GM21717 (cell line): ENCODE results near the gene CBX4.

Source experiments
- ATAC-seq: cut with Tn5 transposase; IDR thresholded peaks from one replicate; pipeline ENCODE4 v1.9.1; 2021; ENCODE audit warnings: mild to moderate bottlenecking, moderate library complexity; ENCODE audit not compliant: unreplicated experiment

CBX4 gene

GRCh38 chr17:79839356-79840268, at the start of gene CBX4:
Gene CBX4 (minus strand): TSS chr17:79839440. CDS start chr17:79839251, 189 bp downstream.
- peak; percentile 35 for ATAC-seq

DNA sequence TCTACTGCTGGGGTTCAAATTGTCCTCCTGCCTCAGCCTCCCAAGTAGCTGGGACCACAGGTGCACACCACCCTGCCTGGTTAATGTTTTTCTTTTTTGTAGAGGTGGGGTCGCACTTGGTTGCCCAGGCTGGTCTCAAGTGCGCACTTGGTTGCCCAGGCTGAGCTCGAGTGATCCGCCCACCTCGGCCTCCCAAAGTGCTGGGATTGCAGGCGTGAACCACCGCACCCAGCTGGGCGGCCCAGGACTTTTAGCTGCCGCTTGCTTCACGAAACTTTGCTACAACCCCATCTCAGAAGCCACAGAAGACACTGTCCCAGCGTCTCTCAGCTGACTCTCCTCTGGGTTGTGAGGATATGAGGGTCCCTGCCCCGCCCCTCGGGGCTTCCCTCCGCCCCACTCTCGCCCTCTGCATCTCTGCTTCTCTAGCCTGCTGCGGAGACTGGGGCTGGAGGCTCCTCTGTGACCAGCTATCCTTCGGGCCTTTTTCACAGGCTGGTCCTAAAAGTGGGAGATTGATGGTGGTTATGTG, 48.8 kb upstream of the CBX4 start:
- ATAC-seq, result no peak

- no peak for ATAC-seq
Observed at GRCh38 chr17:79887451-79887991, 48.3 kb upstream of the CBX4 start.

GRCh38 chr17:79883202-79883601, 44.0 kb upstream of the CBX4 start:
- no peak for ATAC-seq

DNA sequence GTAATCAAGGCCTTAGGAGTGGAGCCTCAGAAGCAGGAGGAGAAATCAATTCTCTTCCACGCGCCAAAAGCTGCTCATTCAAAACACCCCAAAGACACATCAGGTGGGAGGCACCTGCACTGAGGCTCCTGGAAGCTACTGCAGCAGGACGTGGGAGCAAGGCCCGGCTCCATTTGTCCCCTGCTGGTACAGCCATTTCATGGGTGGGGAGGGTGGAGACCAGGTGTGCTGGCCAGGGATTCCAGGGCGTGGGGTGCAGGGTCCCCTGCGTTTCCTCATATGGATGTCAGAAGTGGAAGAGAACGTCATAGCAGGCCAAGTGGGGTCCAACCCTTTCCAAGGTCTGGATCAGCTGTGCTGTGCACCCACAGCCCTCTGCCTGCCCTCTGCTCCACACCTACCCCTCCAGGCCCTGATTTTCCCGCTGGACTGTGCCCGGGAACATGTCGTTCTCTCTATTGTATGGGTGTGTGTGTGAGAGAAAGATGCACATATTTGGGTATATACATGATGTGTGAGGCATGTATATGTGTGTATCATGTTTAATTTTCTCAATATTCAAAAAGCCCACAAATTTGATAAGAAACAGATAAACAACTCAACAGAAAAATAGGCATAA, 39.2 kb upstream of the CBX4 start:
- ATAC-seq, result no peak

DNA sequence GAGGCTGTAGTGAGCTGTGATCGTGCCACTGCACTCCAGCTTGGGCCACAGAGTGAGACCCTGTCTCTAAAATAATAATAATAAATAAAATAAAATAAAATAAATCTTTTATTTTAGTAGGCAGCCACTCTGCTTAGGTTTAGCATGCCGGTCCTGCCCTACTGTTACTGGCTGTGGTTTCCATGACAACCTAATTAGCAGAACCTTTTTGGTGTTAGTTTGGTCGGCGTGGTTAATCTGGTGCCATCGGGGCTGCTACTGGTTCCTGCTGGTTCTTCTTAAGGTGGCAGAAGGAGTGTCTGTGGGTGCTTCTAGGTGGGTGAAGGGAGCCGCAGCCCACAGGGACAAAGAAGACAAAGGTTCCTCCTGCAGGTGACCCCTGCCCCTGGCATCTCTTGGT, 37.8 kb upstream of the CBX4 start:
- ATAC-seq, result no peak

- ATAC-seq, result no peak
Observed at GRCh38 chr17:79875511-79875910, 36.3 kb upstream of the CBX4 start.

- no peak for ATAC-seq
Observed at GRCh38 chr17:79874329-79874981, 35.2 kb upstream of the CBX4 start.

GRCh38 chr17:79873583-79873982, 34.3 kb upstream of the CBX4 start:
- ATAC-seq, result no peak

- no peak for ATAC-seq
Observed at GRCh38 chr17:79872762-79873161, 33.5 kb upstream of the CBX4 start.

GRCh38 chr17:79871131-79871530, 31.9 kb upstream of the CBX4 start:
- ATAC-seq, result no peak

GRCh38 chr17:79870540-79870939, 31.3 kb upstream of the CBX4 start:
- ATAC-seq, result no peak

- no peak for ATAC-seq
Observed at GRCh38 chr17:79866791-79867518, 27.7 kb upstream of the CBX4 start.

DNA sequence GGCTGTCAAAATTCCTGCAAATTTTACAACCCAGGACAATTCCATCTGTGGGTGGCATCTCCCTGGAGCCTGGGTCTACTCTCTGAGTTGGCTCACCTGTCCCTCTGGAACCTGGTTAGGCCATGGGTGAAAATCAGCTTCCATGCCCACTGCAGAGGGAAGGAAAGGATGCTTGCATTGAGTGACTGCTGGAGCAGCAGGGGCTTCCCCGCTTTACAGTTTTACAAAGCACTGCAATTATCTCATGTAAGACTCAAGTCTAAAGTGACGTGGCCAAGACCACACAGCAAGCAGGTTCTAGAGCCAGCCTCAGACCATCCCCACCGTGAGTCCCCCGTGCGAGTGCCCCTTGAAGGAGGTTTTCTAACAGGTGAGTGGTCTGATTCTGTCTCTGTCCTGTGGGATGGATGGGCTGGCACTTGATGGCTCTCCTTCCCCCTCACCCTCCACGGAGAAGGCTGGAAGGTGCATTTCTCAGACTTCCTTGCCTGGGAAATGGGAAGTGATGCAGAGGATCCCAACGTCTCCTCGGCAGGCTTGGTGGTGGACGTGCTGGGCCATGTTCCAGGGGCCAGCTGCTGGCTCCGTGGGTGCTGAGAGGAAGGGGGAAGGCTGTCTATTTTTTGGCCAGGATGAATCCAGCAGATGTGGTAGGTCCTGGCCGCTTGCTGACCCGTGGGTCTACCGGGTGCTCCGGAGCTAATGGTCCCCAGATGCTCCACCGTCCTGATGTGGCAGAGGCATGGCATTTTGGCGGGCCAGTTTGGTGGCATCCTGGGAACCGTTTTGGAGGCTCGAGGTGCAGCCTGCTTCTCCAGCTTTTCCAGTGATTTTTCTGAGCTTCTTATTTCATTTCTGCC, 26.3 kb upstream of the CBX4 start:
- no peak for ATAC-seq

GRCh38 chr17:79864617-79865250, 25.5 kb upstream of the CBX4 start:
- ATAC-seq, result no peak

DNA sequence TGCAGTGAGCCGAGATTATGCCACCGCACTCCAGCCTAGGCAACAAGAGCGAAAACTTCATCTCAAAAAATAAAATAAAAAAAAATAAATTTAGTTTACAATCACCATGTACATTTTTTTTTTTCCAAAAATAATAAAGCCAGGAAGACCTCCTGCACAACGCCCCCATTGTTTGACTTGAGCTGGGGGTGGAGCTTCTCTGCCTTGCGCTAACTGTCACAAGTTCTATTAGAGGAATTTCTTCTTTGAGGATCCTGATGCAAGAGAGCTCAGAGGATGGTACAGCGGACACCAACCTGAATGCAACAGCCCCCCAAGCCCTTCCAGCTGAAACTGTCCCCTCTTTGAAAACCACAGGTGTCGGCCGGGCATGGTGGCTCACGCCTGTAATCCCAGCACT, 24.9 kb upstream of the CBX4 start:
- ATAC-seq, result no peak

- ATAC-seq, result no peak
Observed at GRCh38 chr17:79862771-79863440, 23.7 kb upstream of the CBX4 start.

DNA sequence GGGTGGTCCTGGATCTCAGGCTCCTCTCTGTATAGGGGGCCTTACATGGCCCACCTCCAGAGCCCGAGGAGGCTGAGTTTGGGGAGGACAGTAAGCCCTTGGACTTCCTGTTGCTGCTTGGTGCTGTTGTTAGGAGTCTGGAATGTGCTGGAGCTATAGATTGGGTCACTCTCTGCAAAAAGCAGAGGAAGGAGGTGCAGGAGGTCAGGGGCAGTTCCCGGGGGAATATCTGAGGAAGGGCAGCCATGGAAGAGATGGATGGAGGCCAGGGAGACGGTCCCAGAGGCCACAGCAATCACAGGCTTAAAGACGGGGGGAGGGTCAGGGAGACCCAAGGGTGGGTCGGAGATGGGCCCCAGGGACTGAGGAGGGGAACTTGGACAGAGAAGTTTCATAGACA, 23.0 kb upstream of the CBX4 start:
- no peak for ATAC-seq
